HG03060 (cell line): ENCODE results near the gene CBLB.

Experiments
- ATAC-seq: cut with Tn5 transposase; IDR thresholded peaks from one replicate; pipeline ENCODE4 v1.9.1; 2021; ENCODE audit warnings: low read depth, moderate number of reproducible peaks; ENCODE audit not compliant: unreplicated experiment

CBLB gene

GRCh38 chr3:105653166-105653565 is 215.6 kb downstream of the CBLB start:
- no peak for ATAC-seq

GRCh38 chr3:105649480-105649879 is 219.3 kb downstream of the CBLB start:
- ATAC-seq: no peak

DNA sequence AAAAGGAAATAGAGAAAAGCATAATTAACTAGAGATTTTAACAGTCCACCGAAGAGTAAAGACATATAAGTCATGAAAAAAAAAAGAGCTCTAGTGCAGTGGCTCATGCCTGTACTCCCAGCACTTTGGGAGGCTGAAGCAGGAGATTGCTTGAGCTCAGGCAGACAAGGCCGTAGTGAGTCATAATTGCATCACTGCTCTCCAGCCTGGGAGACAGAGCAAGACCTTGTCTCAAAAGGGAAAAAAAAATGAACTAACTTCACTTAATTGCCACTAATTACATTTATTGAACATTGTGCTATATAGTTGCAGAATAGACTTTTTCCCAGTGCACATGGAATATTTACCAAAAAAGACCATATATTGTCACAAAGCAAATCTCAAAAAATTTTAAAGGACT is 221.8 kb downstream of the CBLB start:
- ATAC-seq: no peak

GRCh38 chr3:105639131-105639530 is 229.7 kb downstream of the CBLB start:
- no peak for ATAC-seq

DNA sequence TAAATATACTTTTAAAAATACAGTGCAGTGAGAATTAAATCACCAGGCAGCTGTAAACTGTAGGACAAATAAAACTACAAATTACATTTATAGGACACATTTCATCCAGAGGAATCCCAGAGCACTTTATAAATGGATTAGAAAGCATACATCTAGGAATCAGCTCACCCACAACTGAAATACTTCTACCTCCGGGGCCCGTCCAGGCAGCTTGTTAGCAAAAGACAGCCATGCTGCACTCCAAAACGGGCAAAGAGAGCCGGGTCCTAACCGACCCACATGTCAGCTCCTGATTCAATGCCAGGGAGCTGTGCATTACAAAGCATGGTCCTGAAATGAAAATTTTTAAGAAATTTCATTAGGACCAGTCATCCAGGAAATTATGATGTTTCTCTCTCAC is 234.1 kb downstream of the CBLB start:
- no peak for ATAC-seq

DNA sequence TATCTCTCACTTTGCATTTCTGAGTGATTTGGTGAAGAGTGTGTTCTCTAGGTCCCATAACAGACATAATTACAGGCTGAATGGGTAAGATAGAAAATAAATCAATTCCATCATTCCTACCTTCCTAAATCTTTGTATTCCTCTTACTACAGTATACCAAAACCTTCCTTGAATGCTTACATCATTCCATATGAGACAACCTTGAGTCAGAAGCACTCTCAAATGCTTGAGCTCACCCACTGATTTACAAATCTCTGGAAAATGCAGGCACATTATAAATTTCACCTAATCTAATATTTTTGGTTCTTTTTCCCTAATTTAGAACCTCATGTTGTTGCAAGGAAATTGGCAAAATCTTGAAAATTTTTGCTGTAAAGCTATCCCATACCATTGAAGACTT is 239.1 kb downstream of the CBLB start:
- no peak for ATAC-seq

- no peak for ATAC-seq
These were observed 242.1 kb downstream of the CBLB start for GRCh38 chr3:105626739-105627138.

DNA sequence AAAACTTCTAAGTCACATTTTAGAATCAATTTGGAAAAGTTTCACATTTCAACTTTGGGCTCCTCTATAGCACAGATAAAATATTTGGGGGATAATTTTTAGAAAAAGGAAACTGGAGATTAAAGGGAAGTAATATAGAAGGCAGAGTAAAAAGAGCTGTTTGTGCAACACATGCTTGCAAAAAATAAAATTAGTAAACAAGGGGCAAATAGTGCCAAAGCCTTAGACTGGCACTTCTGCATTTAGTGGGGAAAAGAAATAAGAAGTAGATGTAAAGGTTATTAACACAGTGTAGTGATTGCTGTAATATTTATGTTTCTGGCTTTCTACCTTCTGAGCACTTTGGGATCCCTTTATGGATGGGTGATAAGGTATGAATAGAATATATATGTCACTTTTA is 246.6 kb downstream of the CBLB start:
- no peak for ATAC-seq

- ATAC-seq: no peak
These were observed 248.6 kb downstream of the CBLB start for GRCh38 chr3:105620236-105620635.

DNA sequence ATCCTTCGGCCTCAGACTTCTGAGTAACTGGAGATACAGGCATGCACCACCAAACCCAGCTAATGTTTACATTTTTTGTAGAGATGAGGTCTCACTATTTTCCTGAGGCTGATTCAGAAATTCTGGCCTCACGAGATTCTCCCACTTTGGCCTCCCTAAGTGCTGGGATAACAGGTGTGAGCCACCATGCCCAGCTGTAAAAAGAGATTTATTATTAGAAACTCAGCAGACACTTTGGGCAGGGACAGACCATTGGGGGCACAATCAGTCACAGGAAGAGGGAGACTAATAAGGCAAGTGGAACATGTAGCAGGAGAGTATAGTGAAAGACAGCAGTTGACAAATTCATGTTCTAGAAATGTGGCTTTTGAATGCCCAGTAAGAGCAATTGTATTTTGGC is 249.2 kb downstream of the CBLB start:
- no peak for ATAC-seq

- no peak for ATAC-seq
These were observed 250.3 kb downstream of the CBLB start for GRCh38 chr3:105618556-105618955.

- ATAC-seq: no peak
These were observed 252.3 kb downstream of the CBLB start for GRCh38 chr3:105616374-105617121.

DNA sequence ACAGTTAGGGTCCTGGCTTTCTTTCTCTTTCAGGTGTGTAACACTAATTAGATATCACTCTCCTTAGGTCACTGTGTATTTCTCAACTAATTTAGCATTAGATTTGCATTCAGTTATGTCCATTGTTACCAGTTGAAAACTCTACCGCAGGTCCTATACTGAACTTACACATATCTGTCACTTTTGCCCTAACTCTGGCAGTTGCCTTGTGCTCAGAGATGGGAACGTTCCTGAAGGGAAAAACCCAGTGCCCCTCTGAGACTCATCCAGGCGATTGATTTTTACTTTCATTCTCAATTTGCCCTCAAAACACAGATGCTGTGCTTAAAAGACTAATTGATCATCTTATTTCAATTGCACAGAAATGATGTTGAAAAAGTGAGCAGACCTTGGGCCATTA is 253.0 kb downstream of the CBLB start:
- no peak for ATAC-seq

- no peak for ATAC-seq
These were observed 254.4 kb downstream of the CBLB start for GRCh38 chr3:105614288-105615030.

DNA sequence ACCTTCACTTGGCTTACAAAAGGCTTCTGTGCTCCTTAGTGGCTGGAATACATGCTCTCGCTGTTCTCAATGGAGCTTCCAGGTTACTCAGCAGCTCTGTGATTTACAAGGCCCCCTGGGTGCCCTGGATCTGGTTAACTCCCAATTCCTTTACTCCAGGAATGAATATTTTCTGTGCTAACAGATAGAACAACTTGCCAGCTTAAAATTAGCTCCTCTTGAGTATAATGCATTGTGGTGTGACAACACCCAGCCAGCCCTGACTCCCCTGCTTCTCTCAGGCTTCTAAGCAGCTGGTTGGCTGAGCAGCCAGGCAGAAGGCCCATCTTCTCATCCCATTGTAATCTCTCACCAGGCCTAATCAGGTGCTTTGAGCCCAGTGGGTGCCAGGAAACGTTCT is 255.7 kb downstream of the CBLB start:
- no peak for ATAC-seq

GRCh38 chr3:105611304-105612192 is 257.3 kb downstream of the CBLB start:
- no peak for ATAC-seq

DNA sequence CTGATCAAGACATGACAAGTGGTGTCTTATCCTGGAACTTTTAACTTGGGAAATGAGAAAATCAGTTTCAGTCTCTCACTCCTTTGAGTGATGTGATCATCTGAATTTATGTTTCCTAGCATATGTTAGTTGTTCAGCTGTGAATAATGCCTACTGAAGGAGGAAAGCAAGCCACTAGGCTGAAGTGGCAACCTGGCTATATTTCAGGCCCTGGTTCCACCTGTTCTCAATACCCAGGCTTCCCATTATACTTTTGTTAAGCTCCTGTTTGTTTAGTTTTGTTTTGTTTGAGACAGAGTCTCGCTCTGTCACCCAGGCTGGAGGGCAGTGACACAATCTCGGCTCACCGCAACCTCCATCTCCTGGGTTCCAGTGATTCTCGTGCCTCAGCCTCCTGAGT is 258.3 kb downstream of the CBLB start:
- no peak for ATAC-seq

- ATAC-seq: no peak
These were observed 260.2 kb downstream of the CBLB start for GRCh38 chr3:105608623-105609022.

DNA sequence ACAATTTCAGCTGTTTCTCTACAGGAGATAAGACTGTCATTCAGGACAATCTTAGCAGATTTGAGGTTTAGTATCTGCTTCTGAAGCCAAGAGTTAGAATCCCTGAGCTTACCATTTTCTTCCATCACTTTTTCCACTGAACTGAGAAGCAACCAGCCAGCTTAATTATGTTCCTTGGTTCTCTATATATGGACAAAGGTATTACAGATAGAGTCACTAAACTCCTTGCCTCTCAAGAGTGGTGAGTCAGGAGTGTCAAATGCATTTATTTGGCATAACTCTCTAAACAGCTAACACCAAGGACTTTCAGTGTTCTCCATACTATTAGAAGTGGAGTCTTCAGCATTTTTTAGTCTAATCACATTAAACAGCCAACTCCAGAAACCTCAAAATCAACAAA is 262.8 kb downstream of the CBLB start:
- no peak for ATAC-seq
